Endothelial cell (in vitro differentiated cells): ENCODE measurements around the gene GPR101. TPM values are rescaled to one million over a fixed set of nuclear protein-coding genes. Genes with fewer than 3 reads are reported as not detected.

Experiments used
- DNase-seq: peaks from one replicate; pipeline ENCODE4 v3.0.0; 2021; ENCODE audit warnings: low spot score
- H3K27ac Mint-ChIP-seq: one replicate; pipeline ENCODE4 v1.8.0; 2021; ENCODE audit warnings: mixed read lengths, inconsistent platforms; ENCODE audit not compliant: unreplicated experiment
- H3K27me3 Mint-ChIP-seq: one replicate; pipeline ENCODE4 v1.8.0; 2021; ENCODE audit warnings: mild to moderate bottlenecking, moderate library complexity, mixed read lengths, inconsistent platforms; ENCODE audit not compliant: unreplicated experiment
- H3K36me3 Mint-ChIP-seq: one replicate; pipeline ENCODE4 v1.8.0; 2021; ENCODE audit warnings: mild to moderate bottlenecking, low read depth, mixed read lengths, inconsistent platforms; ENCODE audit not compliant: unreplicated experiment
- H3K4me1 Mint-ChIP-seq: one replicate; pipeline ENCODE4 v1.8.0; 2021; ENCODE audit warnings: mild to moderate bottlenecking, mixed read lengths, inconsistent platforms; ENCODE audit not compliant: unreplicated experiment
- H3K4me3 Mint-ChIP-seq: one replicate; pipeline ENCODE4 v1.8.0; 2021; ENCODE audit warnings: mild to moderate bottlenecking, mixed read lengths, inconsistent platforms; ENCODE audit not compliant: unreplicated experiment
- H3K9me3 Mint-ChIP-seq: one replicate; pipeline ENCODE4 v1.8.0; 2021; ENCODE audit warnings: mixed read lengths, inconsistent platforms; ENCODE audit not compliant: unreplicated experiment
- total RNA-seq: library from RNA; stranded (reverse); fragmentation: NEBNext Ultra II Directional; extraction: Animal tissue kit (Norgen Biotek cat#: 25700); gene quantifications from one replicate; pipeline ENCODE4 v1.2.1, GENCODE V29; 2021; ENCODE audit not compliant: unreplicated experiment
- TF ChIP-seq, protein P1 (sequence below): fragments of 200-600 bp; sonication (generic); IDR thresholded peaks from one replicate; pipeline ENCODE4 v1.5.0; 2021; ENCODE audit warnings: antibody characterized with exemption; ENCODE audit not compliant: unreplicated experiment

Gene GPR101
- total RNA-seq, 1 donor from 2014 or later, result not detected

GRCh38 chrX:137062915-137063617 is 29.3 kb upstream of the GPR101 start:
- TF ChIP-seq, protein P1, sequence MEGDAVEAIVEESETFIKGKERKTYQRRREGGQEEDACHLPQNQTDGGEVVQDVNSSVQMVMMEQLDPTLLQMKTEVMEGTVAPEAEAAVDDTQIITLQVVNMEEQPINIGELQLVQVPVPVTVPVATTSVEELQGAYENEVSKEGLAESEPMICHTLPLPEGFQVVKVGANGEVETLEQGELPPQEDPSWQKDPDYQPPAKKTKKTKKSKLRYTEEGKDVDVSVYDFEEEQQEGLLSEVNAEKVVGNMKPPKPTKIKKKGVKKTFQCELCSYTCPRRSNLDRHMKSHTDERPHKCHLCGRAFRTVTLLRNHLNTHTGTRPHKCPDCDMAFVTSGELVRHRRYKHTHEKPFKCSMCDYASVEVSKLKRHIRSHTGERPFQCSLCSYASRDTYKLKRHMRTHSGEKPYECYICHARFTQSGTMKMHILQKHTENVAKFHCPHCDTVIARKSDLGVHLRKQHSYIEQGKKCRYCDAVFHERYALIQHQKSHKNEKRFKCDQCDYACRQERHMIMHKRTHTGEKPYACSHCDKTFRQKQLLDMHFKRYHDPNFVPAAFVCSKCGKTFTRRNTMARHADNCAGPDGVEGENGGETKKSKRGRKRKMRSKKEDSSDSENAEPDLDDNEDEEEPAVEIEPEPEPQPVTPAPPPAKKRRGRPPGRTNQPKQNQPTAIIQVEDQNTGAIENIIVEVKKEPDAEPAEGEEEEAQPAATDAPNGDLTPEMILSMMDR, result no peak
- no peaks in the 10 kb centered on the region for H3K36me3 Mint-ChIP-seq
- H3K27me3 Mint-ChIP-seq, result peaks cover 2% of the 10 kb centered on the region
- no peak for DNase-seq
- peaks cover 5% of the 10 kb centered on the region for H3K4me1 Mint-ChIP-seq
- H3K4me3 Mint-ChIP-seq, result no peak overlapping the region
- H3K9me3 Mint-ChIP-seq, result no peaks in the 10 kb centered on the region
- no peak overlapping the region for H3K27ac Mint-ChIP-seq

DNA sequence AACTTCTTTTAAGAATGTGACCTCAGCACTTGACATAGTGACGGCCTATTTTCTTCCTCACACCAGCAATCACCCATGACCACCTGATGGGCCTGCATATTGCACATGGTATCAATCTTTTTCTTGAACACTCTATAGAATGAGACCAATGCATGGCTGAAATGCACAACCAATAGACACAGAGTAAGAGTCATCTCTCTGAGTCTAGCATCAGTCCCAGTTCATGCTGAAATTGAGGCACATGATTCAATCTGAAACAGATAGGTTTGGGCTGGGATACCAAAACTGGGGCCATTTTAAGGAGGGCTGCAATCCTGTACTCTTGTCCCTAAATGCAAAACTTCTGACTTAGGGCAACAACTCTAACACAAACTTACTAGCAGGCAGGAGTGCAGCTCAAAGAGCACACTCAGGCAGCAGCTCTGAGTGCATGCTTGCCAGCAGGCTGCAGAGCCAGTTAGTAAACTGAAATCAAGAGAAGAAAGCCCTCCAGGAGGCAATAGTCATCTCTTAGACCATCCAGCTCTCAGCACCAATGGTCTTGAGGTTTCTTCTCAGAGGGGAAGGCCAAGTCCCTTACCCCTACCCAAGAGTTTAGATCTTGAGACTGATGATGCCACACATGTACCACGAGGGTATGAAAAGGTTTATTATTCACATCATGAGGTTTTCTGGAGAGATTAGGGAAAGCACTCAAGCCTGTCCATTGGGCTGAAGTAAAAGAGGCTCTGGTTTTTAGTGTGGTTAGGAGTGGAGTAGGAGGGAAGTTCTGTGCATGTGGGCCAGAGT is 24.7 kb upstream of the GPR101 start:
- no peak overlapping the region for H3K27ac Mint-ChIP-seq
- H3K9me3 Mint-ChIP-seq, result no peaks in the 10 kb centered on the region
- no peak overlapping the region for H3K4me3 Mint-ChIP-seq
- no peak for DNase-seq
- peaks cover 2% of the 10 kb centered on the region for H3K27me3 Mint-ChIP-seq
- no peaks in the 10 kb centered on the region for H3K36me3 Mint-ChIP-seq
- TF ChIP-seq, protein P1, result no peak
- H3K4me1 Mint-ChIP-seq, result peaks cover 5% of the 10 kb centered on the region

GRCh38 chrX:137052643-137053235 is 18.9 kb upstream of the GPR101 start:
- TF ChIP-seq, protein P1, result peak; percentile 10
- Mint-ChIP-seq H3K27ac (no peak overlapping the region), H3K4me1 (no peaks in the 10 kb centered on the region), H3K9me3 (no peaks in the 10 kb centered on the region), H3K27me3 (peaks cover 2% of the 10 kb centered on the region), H3K4me3 (peak overlapping the region; percentile 91), H3K36me3 (no peaks in the 10 kb centered on the region)
- DNase-seq, result peak; percentile 14

GRCh38 chrX:137051978-137052642 is 18.3 kb upstream of the GPR101 start:
- TF ChIP-seq, protein P1, result peak; percentile 66
- H3K9me3 Mint-ChIP-seq, result no peaks in the 10 kb centered on the region
- H3K4me3 Mint-ChIP-seq, result peak overlapping the region; percentile 91
- DNase-seq, result peak; percentile 79
- H3K36me3 Mint-ChIP-seq, result no peaks in the 10 kb centered on the region
- H3K27me3 Mint-ChIP-seq, result peaks cover 2% of the 10 kb centered on the region
- no peak overlapping the region for H3K27ac Mint-ChIP-seq
- no peaks in the 10 kb centered on the region for H3K4me1 Mint-ChIP-seq
